Panc1 (cell line): Measurements from ENCODE around the gene TSKU.

ENCODE experiments used
- CTCF ChIP-seq: fragments of 450-650 bp; IDR thresholded peaks from 2 replicates; pipeline ENCODE4 v1.5.1; 2017; ENCODE audit warnings: mild to moderate bottlenecking
- POLR2AphosphoS5 ChIP-seq: IDR thresholded peaks from 2 replicates; pipeline ENCODE4 v1.6.1; 2012; ENCODE audit warnings: mild to moderate bottlenecking, low read depth, low read length, moderate library complexity

GRCh38 chr11:76824083-76824939 is 41.2 kb downstream of the TSKU start:
- TF ChIP-seq CTCF: no peak
- TF ChIP-seq POLR2AphosphoS5: no peak
